A549 (cell line): ENCODE results near the gene NELFB.

ENCODE experiments used
- CTCF ChIP-seq: fragments of >200 bp; sonication (Bioruptor Twin); formaldehyde crosslinking; IDR thresholded peaks from 3 replicates; pipeline ENCODE4 v1.5.1; 2016
- HOXA7 ChIP-seq: fragments of 250-450 bp; sonication (Bioruptor Pico); IDR thresholded peaks from 2 replicates; pipeline ENCODE4 v1.5.0; 2020; ENCODE audit warnings: mild to moderate bottlenecking, moderate library complexity
- JUN ChIP-seq, 2 experiments: fragments of >200 bp; sonication (Bioruptor Twin); formaldehyde crosslinking; IDR thresholded peaks; 2 replicates in 1 of 2; 3 replicates in 1 of 2; pipeline ENCODE4 v1.6.1; 2016 to 2017
- POLR2A ChIP-seq: IDR thresholded peaks from 2 replicates; pipeline ENCODE4 v1.6.1; 2012; ENCODE audit warnings: mild to moderate bottlenecking, low read length
- REST ChIP-seq: fragments of 200-600 bp; sonication (generic); IDR thresholded peaks from 2 replicates; pipeline ENCODE4 v1.6.1; 2016; ENCODE audit warnings: antibody characterized with exemption, mild to moderate bottlenecking, moderate library complexity
- ZNF302 ChIP-seq: fragments of 250-450 bp; sonication (Bioruptor Pico); IDR thresholded peaks from 2 replicates; pipeline ENCODE4 v1.9.0; 2021; ENCODE audit warnings: inconsistent platforms, mild to moderate bottlenecking, moderate library complexity

GRCh38 chr9:137317718-137318511 is 62.8 kb downstream of the NELFB start:
- TF ChIP-seq ZNF302 (CRISPR knock-in tag) (no peak), CTCF (no peak), HOXA7 (CRISPR knock-in tag) (no peak), JUN (IDR thresholded peaks at IDR 0.05) (no peak), POLR2A (no peak), REST (no peak)
